Left lung (tissue), 10 donors: ENCODE data around the gene RBM11. TPM values are rescaled to one million over a fixed set of nuclear protein-coding genes. Genes with fewer than 3 reads are reported as not detected.

ENCODE experiments used
- ATAC-seq: fragments of 200-7000 bp; cut with Tn5 transposase; one replicate; pipeline ENCODE4 v1.9.1; 2020; ENCODE audit warnings: moderate library complexity
- DNase-seq, 4 donors: peaks; one replicate each; pipeline ENCODE4 v3.0.0-alpha.2; 2013 to 2020
- H3K27ac ChIP-seq, 2 donors: fragments of 200-600 bp; sonication (generic) in 1 of 2; one replicate each; pipeline versions ENCODE4 v1.5.0 to v1.8.0; 2020 to 2021
- H3K27me3 ChIP-seq, 2 donors: fragments of 200-600 bp; sonication (generic) in 1 of 2; one replicate each; pipeline versions ENCODE4 v1.5.0 to v1.8.0; 2020 to 2021
- H3K36me3 ChIP-seq, 2 donors: fragments of 200-600 bp; sonication (generic) in 1 of 2; one replicate each; pipeline versions ENCODE4 v1.5.0 to v1.8.0; 2020 to 2021
- H3K4me1 ChIP-seq, 2 donors: fragments of 200-600 bp; one replicate each; pipeline ENCODE4 v1.8.0; 2021
- H3K4me3 ChIP-seq, 2 donors: fragments of 200-600 bp; sonication (generic) in 1 of 2; one replicate each; pipeline versions ENCODE4 v1.5.0 to v1.8.0; 2020 to 2021; ENCODE audit warnings: mild to moderate bottlenecking in 1 of 2
- H3K9me3 ChIP-seq, 2 donors: fragments of 200-600 bp; sonication (generic) in 1 of 2; one replicate each; pipeline versions ENCODE4 v1.5.0 to v1.8.0; 2020 to 2021
- intact Hi-C, 2 donors: fragments of 100-400 bp; cut with DNase I; formaldehyde crosslinking; loops; one replicate each; pipeline versions ENCODE4 v1.11.2 to v1.14.2; 2022
- polyA plus RNA-seq, 6 donors: library from polyadenylated mRNA; unstranded; fragments of 120-200 nt; gene quantifications; one replicate each; pipeline ENCODE4 v1.2.1, GENCODE V29; 2013; ENCODE audit not compliant: insufficient read length in 6 of 6
- total RNA-seq, 2 donors: library from RNA; stranded (reverse); fragmentation: NEBNext Ultra II Directional; extraction: Animal tissue kit (Norgen Biotek cat#: 25700); gene quantifications; one replicate each; pipeline ENCODE4 v1.2.1, GENCODE V29; 2021
- TF ChIP-seq, protein P1 (sequence below), 2 donors: fragments of 200-600 bp; sonication (generic) in 1 of 2; IDR thresholded peaks; one replicate each; pipeline versions ENCODE4 v1.5.0 to v1.8.0; 2021; ENCODE audit warnings: antibody characterized with exemption in 2 of 2
- donor health status: DM: no; HTN: yes; CAD: no.
- donor health status: DM: no; HTN: no; CAD: no.

The RBM11 gene
- total and polyA plus RNA-seq, 8 donors = 1.4 to 5.3 (median 4.4) TPM

DNA sequence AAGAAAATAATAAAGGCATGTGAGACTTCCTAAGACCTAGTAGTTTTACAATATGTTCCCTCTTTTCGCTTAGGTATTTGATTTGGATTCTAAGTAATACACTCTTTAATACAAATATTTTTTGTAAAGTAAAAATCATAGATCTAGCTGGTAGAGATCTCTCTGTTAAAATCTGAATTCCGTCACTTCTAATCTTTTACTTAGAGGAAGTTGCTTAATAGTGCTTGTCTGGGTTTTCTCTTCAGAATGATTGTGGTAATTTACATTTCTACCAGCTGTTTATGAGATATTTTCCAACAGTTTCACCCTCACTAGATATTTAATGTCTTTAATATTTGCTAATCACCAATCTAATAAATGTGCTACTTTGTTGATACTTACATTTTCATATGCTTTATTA lies 23.3 kb downstream of the RBM11 start:
- TF ChIP-seq, protein P1, sequence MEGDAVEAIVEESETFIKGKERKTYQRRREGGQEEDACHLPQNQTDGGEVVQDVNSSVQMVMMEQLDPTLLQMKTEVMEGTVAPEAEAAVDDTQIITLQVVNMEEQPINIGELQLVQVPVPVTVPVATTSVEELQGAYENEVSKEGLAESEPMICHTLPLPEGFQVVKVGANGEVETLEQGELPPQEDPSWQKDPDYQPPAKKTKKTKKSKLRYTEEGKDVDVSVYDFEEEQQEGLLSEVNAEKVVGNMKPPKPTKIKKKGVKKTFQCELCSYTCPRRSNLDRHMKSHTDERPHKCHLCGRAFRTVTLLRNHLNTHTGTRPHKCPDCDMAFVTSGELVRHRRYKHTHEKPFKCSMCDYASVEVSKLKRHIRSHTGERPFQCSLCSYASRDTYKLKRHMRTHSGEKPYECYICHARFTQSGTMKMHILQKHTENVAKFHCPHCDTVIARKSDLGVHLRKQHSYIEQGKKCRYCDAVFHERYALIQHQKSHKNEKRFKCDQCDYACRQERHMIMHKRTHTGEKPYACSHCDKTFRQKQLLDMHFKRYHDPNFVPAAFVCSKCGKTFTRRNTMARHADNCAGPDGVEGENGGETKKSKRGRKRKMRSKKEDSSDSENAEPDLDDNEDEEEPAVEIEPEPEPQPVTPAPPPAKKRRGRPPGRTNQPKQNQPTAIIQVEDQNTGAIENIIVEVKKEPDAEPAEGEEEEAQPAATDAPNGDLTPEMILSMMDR (IDR thresholded peaks at IDR 0.05) = no peak
- Histone ChIP-seq H3K9me3 (no peaks in the 10 kb centered on the region), H3K4me1 (no peaks in the 10 kb centered on the region), H3K27ac (no peak overlapping the region), H3K36me3 (no peaks in the 10 kb centered on the region), H3K27me3 (no peaks in the 10 kb centered on the region), H3K4me3 (no peak overlapping the region)
- intact Hi-C loops = no loop called here
- ATAC-seq (no peak), DNase-seq (no peak)

DNA sequence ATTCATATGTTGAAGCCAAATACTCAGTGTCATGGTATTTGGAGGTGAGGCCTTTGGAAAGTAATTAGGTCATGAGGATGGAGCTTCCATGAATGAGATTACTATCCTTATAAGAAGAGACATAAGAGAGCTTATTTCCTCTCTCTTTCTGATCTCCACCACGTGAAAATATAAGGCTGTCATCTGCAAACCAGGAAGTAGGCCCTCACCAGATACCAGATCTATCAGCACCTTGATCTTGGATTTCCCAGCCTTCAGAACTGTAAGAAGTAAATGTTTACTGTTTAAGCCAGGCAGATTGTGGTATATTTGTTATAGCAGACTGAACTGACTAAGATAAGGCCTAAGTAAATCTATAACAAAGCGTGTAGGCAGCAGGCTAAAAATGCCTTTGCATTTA lies 25.3 kb downstream of the RBM11 start:
- Histone ChIP-seq H3K4me3 (no peak overlapping the region), H3K9me3 (no peaks in the 10 kb centered on the region), H3K27me3 (no peaks in the 10 kb centered on the region), H3K36me3 (no peaks in the 10 kb centered on the region), H3K27ac (no peak overlapping the region), H3K4me1 (no peaks in the 10 kb centered on the region)
- DNase-seq = no peak
- no peak for ATAC-seq
- intact Hi-C loops = no loop called here
- TF ChIP-seq, protein P1 (IDR thresholded peaks at IDR 0.05) = no peak

- no peak overlapping the region for H3K4me3 ChIP-seq
- intact Hi-C loops = no loop called here
- H3K36me3 ChIP-seq = no peaks in the 10 kb centered on the region
- H3K27ac ChIP-seq = no peak overlapping the region
- ATAC-seq (no peak), DNase-seq (no peak)
- no peaks in the 10 kb centered on the region for H3K27me3 ChIP-seq
- TF ChIP-seq, protein P1 (IDR thresholded peaks at IDR 0.05) = no peak
- H3K4me1 ChIP-seq = no peaks in the 10 kb centered on the region
- no peaks in the 10 kb centered on the region for H3K9me3 ChIP-seq
These were observed 27.5 kb downstream of the RBM11 start for GRCh38 chr21:14243461-14243860.

- Histone ChIP-seq H3K36me3 (no peaks in the 10 kb centered on the region), H3K27ac (no peak overlapping the region), H3K27me3 (no peaks in the 10 kb centered on the region), H3K9me3 (no peaks in the 10 kb centered on the region), H3K4me3 (no peak overlapping the region), H3K4me1 (no peaks in the 10 kb centered on the region)
- DNase-seq (no peak), ATAC-seq (no peak)
- TF ChIP-seq, protein P1 (IDR thresholded peaks at IDR 0.05) = no peak
- intact Hi-C loops = no loop called here
These were observed 27.9 kb downstream of the RBM11 start for GRCh38 chr21:14243874-14244273.

DNA sequence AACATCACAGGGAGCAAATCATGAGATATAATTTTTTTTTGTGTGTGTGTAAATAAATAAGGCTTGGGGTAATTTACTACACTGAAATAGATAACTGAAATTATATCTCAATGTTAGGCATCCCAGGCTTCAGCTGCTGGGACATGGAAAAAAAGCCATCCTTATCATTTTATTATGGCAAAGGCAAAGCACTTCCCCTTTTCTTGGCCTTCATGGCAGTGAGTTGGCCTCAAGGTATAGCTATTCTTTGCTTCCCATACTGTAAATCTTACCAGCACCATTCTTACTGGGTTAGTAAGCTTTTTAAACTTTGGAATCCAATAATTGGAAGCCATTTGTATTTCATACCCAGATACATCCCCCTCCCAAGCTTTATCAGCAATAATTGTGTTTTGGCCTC lies 29.0 kb downstream of the RBM11 start:
- Histone ChIP-seq H3K27ac (no peak overlapping the region), H3K4me3 (no peak overlapping the region), H3K36me3 (no peaks in the 10 kb centered on the region), H3K4me1 (no peaks in the 10 kb centered on the region), H3K27me3 (no peaks in the 10 kb centered on the region), H3K9me3 (no peaks in the 10 kb centered on the region)
- no peak for DNase-seq
- intact Hi-C loops = no loop called here
- TF ChIP-seq, protein P1 (IDR thresholded peaks at IDR 0.05) = no peak
- no peak for ATAC-seq
